GM12878 (cell line): ENCODE measurements around the gene CEP78. TPM values are rescaled to one million over a fixed set of nuclear protein-coding genes. Genes with fewer than 3 reads are reported as not detected.

Source experiments
- ATAC-seq: fragments of 200-7000 bp; cut with Tn5 transposase; 3 replicates; pipeline ENCODE4 v1.9.1; 2020; ENCODE audit warnings: mild to moderate bottlenecking, moderate library complexity
- BruUV-seq: library from RNA; stranded (reverse); fragments of 400-500 nt; replicated peaks from 2 replicates; lab custom pipeline; 2021; lab: Mats Ljungman, UMichigan
- CTCF ChIA-PET: fragments of 300-600 bp; sonication (Branson Sonifier 250); formaldehyde crosslinking; extraction: SDS; loops from one replicate; lab custom pipeline; 2021; ENCODE audit warnings: inconsistent platforms; lab: Yijun Ruan, JAX
- POLR2A ChIA-PET: fragments of 350-600 bp; formaldehyde crosslinking; extraction: SDS; loops from one replicate; lab custom pipeline; 2021; ENCODE audit warnings: inconsistent platforms; lab: Charles Lee
- RAD21 ChIA-PET: fragments of 300-600 bp; sonication (Branson Sonifier 250); formaldehyde crosslinking; loops from one replicate; lab custom pipeline; 2023; ENCODE audit warnings: antibody characterized with exemption; ENCODE audit not compliant: unreplicated experiment; lab: Charles Lee
- SMC1A ChIA-PET: fragments of 300-600 bp; sonication (Branson Sonifier 250); formaldehyde crosslinking; loops from one replicate; lab custom pipeline; 2023; ENCODE audit not compliant: unreplicated experiment, uncharacterized antibody; lab: Charles Lee
- DNase-seq: peaks from one replicate; pipeline ENCODE4 v3.0.0-alpha.2; 2011; ENCODE audit warnings: low read depth, low spot score
- FAIRE-seq: peaks from 3 replicates; lab custom pipeline; 2011; peaks lifted over from hg19 to GRCh38; lab: Jason Lieb, UNC
- H2AFZ ChIP-seq: 2 replicates; pipeline ENCODE4 v1.6.0; 2011; ENCODE audit warnings: low read depth, low read length, control low read depth; ENCODE audit not compliant: control insufficient read depth
- H3K27ac ChIP-seq: 2 replicates; pipeline ENCODE4 v1.5.1; 2011; ENCODE audit warnings: control low read depth; ENCODE audit not compliant: control insufficient read depth, insufficient read depth
- H3K27me3 ChIP-seq, 2 experiments: replicated peaks in 1 of 2; 2 replicates each; pipeline versions ENCODE4 v1.6.0 to v1.6.1; 2011; ENCODE audit warnings: low read length in 1 of 2; ENCODE audit not compliant: control insufficient read depth in 2 of 2, insufficient read depth in 2 of 2
- H3K36me3 ChIP-seq, 2 experiments: 2 replicates each; pipeline ENCODE4 v1.5.1; 2011; ENCODE audit warnings: low read length in 1 of 2; ENCODE audit not compliant: control insufficient read depth in 2 of 2, insufficient read depth in 2 of 2
- H3K4me1 ChIP-seq: 2 replicates; pipeline ENCODE4 v1.6.1; 2011; ENCODE audit warnings: mild to moderate bottlenecking, low read length, moderate library complexity, mixed read lengths; ENCODE audit not compliant: control insufficient read depth, insufficient read depth
- H3K4me2 ChIP-seq: 2 replicates; pipeline ENCODE4 v1.6.0; 2011; ENCODE audit warnings: control low read depth; ENCODE audit not compliant: control insufficient read depth, insufficient read depth
- H3K4me3 ChIP-seq: fragments of 200-600 bp; sonication (generic); 2 replicates; pipeline ENCODE4 v1.5.1; 2016
- H3K79me2 ChIP-seq: 2 replicates; pipeline ENCODE4 v1.6.0; 2011; ENCODE audit warnings: low read length; ENCODE audit not compliant: control insufficient read depth, insufficient read depth
- H3K9ac ChIP-seq: 2 replicates; pipeline ENCODE4 v1.8.0; 2011; ENCODE audit warnings: low read length, control low read depth, mixed read lengths; ENCODE audit not compliant: control insufficient read depth, insufficient read depth
- H3K9me3 ChIP-seq: replicated peaks from 3 replicates; pipeline ENCODE4 v1.5.1; 2011; ENCODE audit warnings: mild to moderate bottlenecking, low read length; ENCODE audit not compliant: control insufficient read depth, insufficient read depth
- H4K20me1 ChIP-seq: 2 replicates; pipeline ENCODE4 v1.6.0; 2011; ENCODE audit not compliant: control insufficient read depth, insufficient read depth
- FOS ChIP-seq: IDR thresholded peaks from 3 replicates; pipeline ENCODE4 v1.6.1; 2011; ENCODE audit warnings: borderline replicate concordance; ENCODE audit not compliant: insufficient read length; ENCODE audit errors: extremely low read depth
- GATAD2B ChIP-seq: fragments of 450-650 bp; conservative IDR thresholded peaks from 2 replicates; pipeline ENCODE4 v1.6.1; 2017; ENCODE audit warnings: low read depth, mild to moderate bottlenecking, moderate library complexity
- MEF2A ChIP-seq: IDR thresholded peaks from 2 replicates; pipeline ENCODE4 v1.6.1; 2011; ENCODE audit warnings: low read depth, mild to moderate bottlenecking, low read length, moderate library complexity; ENCODE audit not compliant: insufficient read depth
- NR2C1 ChIP-seq: fragments of 450-650 bp; IDR thresholded peaks from 2 replicates; pipeline ENCODE4 v1.6.1; 2017; ENCODE audit warnings: antibody characterized with exemption, mild to moderate bottlenecking, moderate library complexity
- POLR2AphosphoS5 ChIP-seq: IDR thresholded peaks from 2 replicates; pipeline ENCODE4 v1.6.1; 2011; ENCODE audit warnings: mild to moderate bottlenecking, low read length, inconsistent platforms
- PRDM15 ChIP-seq: fragments of 450-650 bp; formaldehyde crosslinking; IDR thresholded peaks from 2 replicates; pipeline ENCODE4 v1.4.0; 2020; ENCODE audit warnings: mild to moderate bottlenecking, moderate library complexity
- RCOR1 ChIP-seq: conservative IDR thresholded peaks from 2 replicates; pipeline ENCODE4 v1.6.1; 2012; ENCODE audit warnings: low read depth, low read length, improper control_type of control experiment
- SMARCA5 ChIP-seq: fragments of 450-650 bp; IDR thresholded peaks from 2 replicates; pipeline ENCODE4 v1.6.1; 2017; ENCODE audit warnings: mild to moderate bottlenecking
- WGBS: methylation state at CpG from one replicate; pipeline ENCODE4 v1.1.6; 2016; ENCODE audit warnings: low lambda C conversion rate; ENCODE audit not compliant: insufficient replicate concordance, insufficient coverage; ENCODE audit errors: missing lambda C conversion rate; 5-methylcytosine and 5-hydroxymethylcytosine counted together
- in situ Hi-C: fragments of 300-500 bp; cut with MboI; formaldehyde crosslinking; loops from 9 replicates; pipeline ENCODE4 v1.14.3; 2018; ENCODE audit warnings: mixed read lengths
- intact Hi-C: fragments of 100-400 bp; cut with micrococcal nuclease; formaldehyde crosslinking; loops from one replicate; pipeline ENCODE4 v1.14.2; 2022; ENCODE audit not compliant: unreplicated experiment
- polyA plus RNA-seq, 11 experiments: library from polyadenylated mRNA; depleted of rRNA in 4 of 11; unstranded in 6 of 11; stranded (reverse) in 5 of 11; fragments of >200 nt; fragmentation: Nextera tagmentation in 4 of 11; fragmentation: Illumina TruSeq in 1 of 11; extraction: Ambion mirVana in 4 of 11; extraction: Trizol in 1 of 11; gene quantifications; 1 replicate in 1 of 11; 2 replicates in 10 of 11; pipeline versions ENCODE4 v1.2.1 to v1.2.3, GENCODE V29; 2011 to 2016; ENCODE audit warnings: inconsistent platforms in 2 of 11, missing spikeins in 2 of 11, low read depth in 1 of 11
- total RNA-seq, 4 experiments: library from RNA; depleted of rRNA in 3 of 4; stranded (reverse); fragments of >200 nt in 3 of 4; fragmentation: Illumina TruSeq in 1 of 4; extraction: Trizol in 1 of 4; gene quantifications; 2 replicates each; pipeline versions ENCODE4 v1.2.1 to v1.2.3, GENCODE V29; 2013 to 2021
- TF ChIP-seq, protein P1 (sequence below): fragments of 450-650 bp; IDR thresholded peaks from 2 replicates; pipeline ENCODE4 v1.6.1; 2018; ENCODE audit warnings: mild to moderate bottlenecking, low read depth, moderate library complexity; ENCODE audit not compliant: partially characterized antibody
- TF ChIP-seq, protein P2 (sequence below): IDR thresholded peaks from 2 replicates; pipeline ENCODE4 v1.6.1; 2011; ENCODE audit warnings: borderline replicate concordance, low read depth, mild to moderate bottlenecking, moderate library complexity, low read length; ENCODE audit not compliant: insufficient read depth, poor library complexity, severe bottlenecking
- TF ChIP-seq, protein P3 (sequence below): fragments of 450-650 bp; IDR thresholded peaks from 2 replicates; pipeline ENCODE4 v1.6.1; 2016; ENCODE audit warnings: mild to moderate bottlenecking

CEP78 gene
- total and polyA plus RNA-seq, 10 of the 15 experiments (the other 5 are each of a cell fraction or from before 2014, with no cell fraction given) = 4.1 to 44.9 (median 27.9) TPM

DNA sequence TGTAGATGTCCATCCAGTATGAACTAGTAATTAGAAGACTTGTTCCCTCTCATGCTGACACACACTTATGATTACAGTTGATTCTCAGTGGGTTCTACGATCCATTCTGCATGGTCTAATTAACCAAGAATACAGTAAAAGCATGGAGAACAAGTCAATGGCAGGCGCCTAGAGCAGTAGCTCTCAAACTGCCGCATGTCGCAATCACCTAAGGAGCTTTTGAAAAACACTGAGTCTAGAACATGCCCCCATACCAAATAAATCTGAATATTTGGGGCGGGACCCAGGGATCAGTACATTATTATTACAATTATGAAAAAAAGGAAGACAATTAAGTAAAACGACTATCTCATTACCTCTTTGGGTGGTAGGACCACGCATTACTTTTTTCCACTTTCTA, 26.7 kb upstream of the CEP78 start:
- Histone ChIP-seq H3K36me3 (no peaks in the 10 kb centered on the region), H3K4me1 (peaks cover 13% of the 10 kb centered on the region), H3K4me2 (no peak overlapping the region), H4K20me1 (no peaks in the 10 kb centered on the region), H3K27ac (no peak overlapping the region), H3K9me3 (no peaks in the 10 kb centered on the region), H3K4me3 (no peak overlapping the region), H2AFZ (no peak overlapping the region), H3K9ac (no peak overlapping the region), H3K79me2 (no peaks in the 10 kb centered on the region), H3K27me3 (no peaks in the 10 kb centered on the region; a peak in 1 of 4 replicates)
- intact Hi-C loops = no loop called here
- TF ChIP-seq NR2C1 (no peak), MEF2A (no peak), SMARCA5 (no peak), PRDM15 (CRISPR knock-in tag) (no peak), GATAD2B (no peak), RCOR1 (no peak), POLR2AphosphoS5 (no peak), FOS (no peak)
- TF ChIP-seq, protein P1, sequence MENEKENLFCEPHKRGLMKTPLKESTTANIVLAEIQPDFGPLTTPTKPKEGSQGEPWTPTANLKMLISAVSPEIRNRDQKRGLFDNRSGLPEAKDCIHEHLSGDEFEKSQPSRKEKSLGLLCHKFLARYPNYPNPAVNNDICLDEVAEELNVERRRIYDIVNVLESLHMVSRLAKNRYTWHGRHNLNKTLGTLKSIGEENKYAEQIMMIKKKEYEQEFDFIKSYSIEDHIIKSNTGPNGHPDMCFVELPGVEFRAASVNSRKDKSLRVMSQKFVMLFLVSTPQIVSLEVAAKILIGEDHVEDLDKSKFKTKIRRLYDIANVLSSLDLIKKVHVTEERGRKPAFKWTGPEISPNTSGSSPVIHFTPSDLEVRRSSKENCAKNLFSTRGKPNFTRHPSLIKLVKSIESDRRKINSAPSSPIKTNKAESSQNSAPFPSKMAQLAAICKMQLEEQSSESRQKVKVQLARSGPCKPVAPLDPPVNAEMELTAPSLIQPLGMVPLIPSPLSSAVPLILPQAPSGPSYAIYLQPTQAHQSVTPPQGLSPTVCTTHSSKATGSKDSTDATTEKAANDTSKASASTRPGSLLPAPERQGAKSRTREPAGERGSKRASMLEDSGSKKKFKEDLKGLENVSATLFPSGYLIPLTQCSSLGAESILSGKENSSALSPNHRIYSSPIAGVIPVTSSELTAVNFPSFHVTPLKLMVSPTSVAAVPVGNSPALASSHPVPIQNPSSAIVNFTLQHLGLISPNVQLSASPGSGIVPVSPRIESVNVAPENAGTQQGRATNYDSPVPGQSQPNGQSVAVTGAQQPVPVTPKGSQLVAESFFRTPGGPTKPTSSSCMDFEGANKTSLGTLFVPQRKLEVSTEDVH = no peak
- TF ChIP-seq, protein P2, sequence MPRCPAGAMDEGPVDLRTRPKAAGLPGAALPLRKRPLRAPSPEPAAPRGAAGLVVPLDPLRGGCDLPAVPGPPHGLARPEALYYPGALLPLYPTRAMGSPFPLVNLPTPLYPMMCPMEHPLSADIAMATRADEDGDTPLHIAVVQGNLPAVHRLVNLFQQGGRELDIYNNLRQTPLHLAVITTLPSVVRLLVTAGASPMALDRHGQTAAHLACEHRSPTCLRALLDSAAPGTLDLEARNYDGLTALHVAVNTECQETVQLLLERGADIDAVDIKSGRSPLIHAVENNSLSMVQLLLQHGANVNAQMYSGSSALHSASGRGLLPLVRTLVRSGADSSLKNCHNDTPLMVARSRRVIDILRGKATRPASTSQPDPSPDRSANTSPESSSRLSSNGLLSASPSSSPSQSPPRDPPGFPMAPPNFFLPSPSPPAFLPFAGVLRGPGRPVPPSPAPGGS = no peak
- TF ChIP-seq, protein P3, sequence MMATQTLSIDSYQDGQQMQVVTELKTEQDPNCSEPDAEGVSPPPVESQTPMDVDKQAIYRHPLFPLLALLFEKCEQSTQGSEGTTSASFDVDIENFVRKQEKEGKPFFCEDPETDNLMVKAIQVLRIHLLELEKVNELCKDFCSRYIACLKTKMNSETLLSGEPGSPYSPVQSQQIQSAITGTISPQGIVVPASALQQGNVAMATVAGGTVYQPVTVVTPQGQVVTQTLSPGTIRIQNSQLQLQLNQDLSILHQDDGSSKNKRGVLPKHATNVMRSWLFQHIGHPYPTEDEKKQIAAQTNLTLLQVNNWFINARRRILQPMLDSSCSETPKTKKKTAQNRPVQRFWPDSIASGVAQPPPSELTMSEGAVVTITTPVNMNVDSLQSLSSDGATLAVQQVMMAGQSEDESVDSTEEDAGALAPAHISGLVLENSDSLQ = no peak
- BruUV-seq = no TSS peak
- WGBS = 82% methylated on average over 7 of the region's 7 CpGs
- POLR2A ChIA-PET = no interaction called here
- in situ Hi-C loops = no loop called here
- RAD21 ChIA-PET = no interaction called here
- ATAC-seq = no peak
- FAIRE-seq = no peak
- SMC1A ChIA-PET = no interaction called here
- CTCF ChIA-PET = no interaction called here
- DNase-seq = no peak
